GM06990 (cell line): Measurements from ENCODE around the gene LKAAEAR1.
A peak's percentile ranks its signal among the peaks of the same experiment; 100 is the strongest.

ENCODE experiments used
- DNase-seq: peaks from one replicate; pipeline ENCODE4 v3.0.0-alpha.2; 2011; ENCODE audit not compliant: insufficient read length; ENCODE audit errors: extremely low read depth
- H3K27me3 ChIP-seq: replicated peaks from 2 replicates; pipeline ENCODE4 v1.6.0; 2011; ENCODE audit warnings: low read length; ENCODE audit not compliant: control insufficient read depth, insufficient read depth
- H3K36me3 ChIP-seq: 2 replicates; pipeline ENCODE4 v1.5.1; 2011; ENCODE audit warnings: low read length; ENCODE audit not compliant: control insufficient read depth, insufficient read depth
- H3K4me3 ChIP-seq: replicated peaks from 2 replicates; pipeline ENCODE4 v1.5.1; 2011; ENCODE audit warnings: low read depth, mild to moderate bottlenecking, control low read depth, low read length
- TF ChIP-seq, protein P1 (sequence below): IDR thresholded peaks from 2 replicates; pipeline ENCODE4 v1.5.1; 2011; ENCODE audit warnings: low read length, control low read depth, mild to moderate bottlenecking, inconsistent platforms; ENCODE audit not compliant: insufficient read depth, poor library complexity, severe bottlenecking

The LKAAEAR1 gene

GRCh38 chr20:64055893-64056638 lies 28.1 kb downstream of the LKAAEAR1 start:
- Histone ChIP-seq H3K4me3 (no peak overlapping the region), H3K27me3 (no peaks in the 10 kb centered on the region), H3K36me3 (no peaks in the 10 kb centered on the region)
- DNase-seq = no peak
- TF ChIP-seq, protein P1, sequence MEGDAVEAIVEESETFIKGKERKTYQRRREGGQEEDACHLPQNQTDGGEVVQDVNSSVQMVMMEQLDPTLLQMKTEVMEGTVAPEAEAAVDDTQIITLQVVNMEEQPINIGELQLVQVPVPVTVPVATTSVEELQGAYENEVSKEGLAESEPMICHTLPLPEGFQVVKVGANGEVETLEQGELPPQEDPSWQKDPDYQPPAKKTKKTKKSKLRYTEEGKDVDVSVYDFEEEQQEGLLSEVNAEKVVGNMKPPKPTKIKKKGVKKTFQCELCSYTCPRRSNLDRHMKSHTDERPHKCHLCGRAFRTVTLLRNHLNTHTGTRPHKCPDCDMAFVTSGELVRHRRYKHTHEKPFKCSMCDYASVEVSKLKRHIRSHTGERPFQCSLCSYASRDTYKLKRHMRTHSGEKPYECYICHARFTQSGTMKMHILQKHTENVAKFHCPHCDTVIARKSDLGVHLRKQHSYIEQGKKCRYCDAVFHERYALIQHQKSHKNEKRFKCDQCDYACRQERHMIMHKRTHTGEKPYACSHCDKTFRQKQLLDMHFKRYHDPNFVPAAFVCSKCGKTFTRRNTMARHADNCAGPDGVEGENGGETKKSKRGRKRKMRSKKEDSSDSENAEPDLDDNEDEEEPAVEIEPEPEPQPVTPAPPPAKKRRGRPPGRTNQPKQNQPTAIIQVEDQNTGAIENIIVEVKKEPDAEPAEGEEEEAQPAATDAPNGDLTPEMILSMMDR = no peak

- TF ChIP-seq, protein P1 = no peak
- DNase-seq = no peak
- no peaks in the 10 kb centered on the region for H3K36me3 ChIP-seq
- H3K27me3 ChIP-seq = no peaks in the 10 kb centered on the region
- H3K4me3 ChIP-seq = no peak overlapping the region
Measured at GRCh38 chr20:64055396-64055892, 28.8 kb downstream of the LKAAEAR1 start.

- Histone ChIP-seq H3K4me3 (no peak overlapping the region), H3K36me3 (no peaks in the 10 kb centered on the region), H3K27me3 (no peaks in the 10 kb centered on the region)
- DNase-seq = no peak
- TF ChIP-seq, protein P1 = peak; percentile 48
Measured at GRCh38 chr20:64053841-64054661, 30.1 kb downstream of the LKAAEAR1 start.

- TF ChIP-seq, protein P1 = no peak
- Histone ChIP-seq H3K4me3 (no peak overlapping the region), H3K36me3 (no peaks in the 10 kb centered on the region), H3K27me3 (no peaks in the 10 kb centered on the region)
- DNase-seq = no peak
Measured at GRCh38 chr20:64052987-64053840, 31.0 kb downstream of the LKAAEAR1 start.

DNA sequence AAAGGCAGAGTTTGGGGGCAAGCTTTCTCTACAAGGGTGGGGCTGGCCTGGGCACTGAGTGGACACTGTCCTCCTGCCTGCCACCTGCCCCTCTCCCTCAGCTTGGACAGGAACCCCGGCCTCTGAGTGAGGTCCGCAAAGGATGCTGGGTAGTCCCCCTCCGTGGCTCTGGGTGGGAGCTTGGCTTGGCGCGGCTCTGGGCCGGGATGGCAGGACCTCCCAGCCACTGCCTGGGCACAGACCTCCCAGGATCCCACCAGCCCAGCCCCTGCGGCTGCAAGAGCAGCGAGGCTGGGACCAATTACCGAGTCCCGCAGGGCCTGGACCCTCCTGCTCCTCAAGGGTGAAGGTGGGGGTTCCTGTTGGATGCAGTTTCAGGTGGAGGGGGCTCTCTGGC lies 31.9 kb downstream of the LKAAEAR1 start:
- Histone ChIP-seq H3K27me3 (no peaks in the 10 kb centered on the region), H3K4me3 (no peak overlapping the region), H3K36me3 (no peaks in the 10 kb centered on the region)
- no peak for DNase-seq
- TF ChIP-seq, protein P1 = no peak
